GM18519 (cell line): ENCODE measurements around the gene AANAT.

Experiments used
- ATAC-seq: cut with Tn5 transposase; IDR thresholded peaks from one replicate; pipeline ENCODE4 v1.9.1; 2021; ENCODE audit warnings: mild to moderate bottlenecking, moderate library complexity; ENCODE audit not compliant: unreplicated experiment, low FRiP score

The AANAT gene

DNA sequence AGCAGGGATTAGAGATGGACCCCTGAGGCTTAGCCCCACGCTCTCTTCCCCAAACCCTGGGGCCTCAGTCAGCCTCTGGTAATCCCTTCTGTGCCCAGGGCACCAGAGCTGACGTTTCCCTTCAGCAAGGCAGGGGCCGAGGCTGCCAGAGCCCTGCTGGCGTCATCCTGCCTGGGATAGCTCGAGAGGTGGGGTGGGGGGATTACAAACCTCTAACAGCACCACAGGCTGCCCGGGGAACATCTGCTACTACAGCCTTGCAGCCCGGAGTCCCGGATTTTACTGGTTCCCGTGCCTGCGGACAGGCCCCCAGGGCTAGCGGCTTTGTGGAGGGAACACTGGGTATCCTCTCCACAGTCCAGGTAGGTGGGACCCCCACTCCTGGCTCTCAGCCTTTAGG, at the start of gene AANAT:
TSS of gene AANAT (plus strand) at position 238 of the 400 bp plus-strand sequence. CDS start 1,144 bp downstream, outside the sequence.
- no peak for ATAC-seq

DNA sequence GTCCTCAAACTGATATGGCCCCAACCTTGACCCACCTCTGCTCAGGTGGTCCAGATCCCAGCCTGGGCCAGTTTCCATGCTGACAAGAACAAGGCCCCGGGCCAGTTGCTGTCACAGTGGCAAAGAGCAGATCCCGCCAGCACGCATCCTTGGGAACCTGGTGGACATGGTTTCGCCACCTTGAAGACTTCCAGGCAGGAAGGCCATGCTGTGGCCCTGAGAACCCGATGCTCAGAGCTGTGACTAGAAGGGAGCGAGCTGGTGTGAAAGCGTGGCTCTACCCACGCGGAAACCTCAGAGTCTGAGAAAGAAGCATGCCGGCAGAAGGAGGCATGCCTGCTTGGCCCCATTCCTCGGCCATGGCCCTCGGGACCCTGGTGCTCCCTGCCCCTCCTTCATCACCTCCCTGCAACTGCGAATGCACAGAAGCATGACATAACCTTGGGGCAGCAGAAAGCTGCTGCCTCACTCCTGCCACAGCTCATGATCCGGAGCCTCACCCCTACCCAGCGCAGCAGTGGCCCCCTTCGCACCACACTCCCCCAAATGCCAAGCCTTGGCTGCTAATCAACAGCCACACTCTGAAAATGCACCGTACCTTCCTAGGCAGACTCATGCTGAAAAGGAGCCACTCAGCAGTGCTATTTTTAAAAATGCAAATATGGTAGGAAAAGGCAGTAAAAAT, 47.7 kb upstream of the AANAT start:
- ATAC-seq = no peak

- ATAC-seq = no peak
These were observed 46.9 kb upstream of the AANAT start for GRCh38 chr17:76420356-76421043.

GRCh38 chr17:76421044-76421407, 46.4 kb upstream of the AANAT start:
- ATAC-seq = no peak

GRCh38 chr17:76422406-76422805, 45.0 kb upstream of the AANAT start:
- ATAC-seq = no peak

- ATAC-seq = no peak
These were observed 44.5 kb upstream of the AANAT start for GRCh38 chr17:76422860-76423259.

DNA sequence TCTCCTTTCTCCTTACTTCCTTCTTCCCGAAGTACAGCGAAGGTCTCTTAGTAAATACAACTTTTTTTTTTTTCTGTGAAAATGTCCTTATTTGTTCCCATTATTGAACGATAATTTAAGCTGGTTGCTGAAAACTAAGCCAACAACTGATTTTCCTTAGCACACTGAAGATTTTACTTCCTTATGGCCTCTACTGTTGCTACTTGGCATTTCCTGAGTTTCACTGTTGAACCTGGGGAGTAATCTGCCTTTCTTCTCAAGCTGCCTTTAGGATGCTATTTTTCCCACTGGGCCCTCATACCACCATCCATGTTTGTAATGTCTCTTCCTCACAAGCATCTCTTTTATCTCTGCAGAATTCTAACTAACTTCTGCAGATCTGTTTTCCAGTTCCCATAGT, 40.5 kb upstream of the AANAT start:
- no peak for ATAC-seq

DNA sequence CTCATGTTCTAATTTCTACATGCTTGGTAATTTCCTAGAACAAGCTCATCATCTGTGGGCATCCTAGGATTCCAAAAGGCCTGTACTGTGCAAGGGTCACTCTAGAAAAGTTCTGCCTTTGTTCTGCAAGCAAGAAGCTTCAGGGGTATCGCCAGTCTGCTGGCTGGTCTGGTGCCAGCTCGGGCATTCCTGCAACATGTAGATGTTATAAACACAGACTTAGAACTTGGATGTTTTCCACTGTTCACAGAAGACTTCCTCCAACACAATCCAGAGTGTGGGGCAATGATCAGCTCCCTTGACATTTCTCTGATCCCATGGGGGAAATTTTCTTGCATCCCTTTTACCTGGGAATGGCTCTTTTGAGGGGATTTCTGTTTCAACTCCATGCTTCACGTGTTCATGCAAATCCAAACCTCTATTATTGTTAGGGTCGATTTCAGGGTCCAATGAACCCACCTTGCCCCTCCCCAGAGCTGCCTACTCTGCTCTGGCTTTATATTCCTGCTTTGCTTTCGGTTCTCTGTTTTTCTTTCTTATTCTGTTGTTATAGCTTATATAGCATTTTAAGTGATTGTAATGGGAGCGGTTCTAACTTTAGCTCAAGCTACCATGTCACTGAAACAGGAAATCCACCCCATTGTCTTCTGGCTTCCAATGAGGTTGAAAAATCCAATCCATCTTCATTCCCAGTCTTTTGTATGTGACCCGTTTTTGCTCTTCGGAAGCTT, 39.7 kb upstream of the AANAT start:
- no peak for ATAC-seq

GRCh38 chr17:76428511-76428910, 38.9 kb upstream of the AANAT start:
- no peak for ATAC-seq

GRCh38 chr17:76431509-76431908, 35.9 kb upstream of the AANAT start:
- no peak for ATAC-seq

DNA sequence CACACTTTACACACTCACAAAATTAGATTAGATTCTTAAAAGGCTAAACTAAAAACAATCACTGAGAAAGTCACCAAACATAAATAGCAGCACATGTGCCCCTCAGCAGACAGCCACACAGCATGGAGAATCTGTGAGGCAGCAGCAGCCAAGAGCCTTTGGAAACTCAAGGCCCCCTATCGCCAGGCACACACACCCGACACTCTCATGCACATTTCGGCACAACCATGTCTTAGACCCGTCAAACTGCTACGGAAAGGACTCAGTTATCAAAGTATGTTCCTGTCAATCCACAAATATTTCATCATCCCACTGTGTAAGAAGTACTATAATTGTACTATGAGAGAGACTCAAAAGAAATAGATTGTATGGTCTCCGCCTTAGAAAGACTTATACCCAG, 35.4 kb upstream of the AANAT start:
- ATAC-seq = no peak

GRCh38 chr17:76432712-76433336, 34.6 kb upstream of the AANAT start:
- ATAC-seq = no peak

- ATAC-seq = no peak
These were observed 33.7 kb upstream of the AANAT start for GRCh38 chr17:76433693-76434092.

DNA sequence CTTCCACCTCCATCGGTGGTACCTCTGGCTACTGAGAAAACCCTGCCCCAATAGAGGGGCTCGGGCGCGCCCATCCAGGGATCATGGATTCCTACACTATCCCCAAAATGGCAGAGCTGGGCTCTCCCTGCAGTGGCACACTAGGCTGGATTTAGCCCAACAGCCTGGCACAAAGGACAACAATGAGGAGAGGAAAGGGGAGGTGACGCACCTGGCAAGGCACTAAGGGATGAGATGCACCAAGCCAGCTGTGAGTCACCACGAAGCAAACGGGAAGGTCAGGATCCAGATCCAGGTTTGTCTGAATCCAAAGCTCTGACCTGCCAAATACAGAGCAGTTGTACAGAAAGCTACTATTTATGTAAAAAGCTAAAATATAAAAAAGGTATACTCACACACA, 32.5 kb upstream of the AANAT start:
- ATAC-seq = no peak

- no peak for ATAC-seq
These were observed 31.7 kb upstream of the AANAT start for GRCh38 chr17:76435751-76436150.

DNA sequence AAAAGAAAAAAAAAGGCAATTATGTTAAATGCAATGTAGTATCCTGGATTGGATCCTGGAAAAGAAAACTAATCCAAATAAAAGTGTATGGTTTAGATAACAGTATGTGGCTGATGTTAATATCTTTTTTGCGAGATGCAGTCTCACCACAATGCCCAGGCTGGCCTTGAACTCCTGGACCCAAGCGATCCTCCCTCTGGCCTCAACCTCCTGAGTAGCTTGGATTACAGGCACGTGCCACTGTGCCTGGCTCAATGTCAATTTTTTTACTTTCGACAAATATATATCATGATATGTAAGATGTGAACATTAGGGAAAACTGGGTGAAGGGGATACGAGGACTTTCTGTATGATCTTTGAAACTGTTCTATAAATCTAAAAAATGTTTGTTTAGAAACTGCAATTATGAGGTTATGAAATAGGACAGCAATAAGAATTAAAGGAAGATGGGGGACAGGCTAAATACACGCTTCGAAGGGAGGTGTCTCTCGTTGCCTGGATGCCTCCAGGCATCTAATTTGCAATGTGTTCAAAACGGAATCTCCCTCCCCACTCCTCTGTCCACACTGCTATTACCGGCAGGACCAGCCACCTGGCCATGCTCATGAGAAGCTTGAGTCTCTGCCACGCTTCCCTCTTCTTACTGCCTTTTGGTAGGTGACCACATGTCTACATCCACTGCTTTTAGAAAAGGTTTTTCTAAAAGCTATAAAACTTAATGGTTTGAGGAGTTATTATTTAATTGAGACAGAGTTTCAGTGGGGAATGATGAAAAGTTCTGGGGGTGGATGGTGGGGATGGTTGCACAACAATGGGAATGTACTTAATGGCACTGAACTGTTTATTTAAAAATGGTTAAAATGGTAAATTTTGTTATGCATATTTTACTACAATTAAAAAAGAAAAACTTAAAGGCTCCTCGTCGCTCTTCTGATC, 29.7 kb upstream of the AANAT start:
- ATAC-seq = no peak

DNA sequence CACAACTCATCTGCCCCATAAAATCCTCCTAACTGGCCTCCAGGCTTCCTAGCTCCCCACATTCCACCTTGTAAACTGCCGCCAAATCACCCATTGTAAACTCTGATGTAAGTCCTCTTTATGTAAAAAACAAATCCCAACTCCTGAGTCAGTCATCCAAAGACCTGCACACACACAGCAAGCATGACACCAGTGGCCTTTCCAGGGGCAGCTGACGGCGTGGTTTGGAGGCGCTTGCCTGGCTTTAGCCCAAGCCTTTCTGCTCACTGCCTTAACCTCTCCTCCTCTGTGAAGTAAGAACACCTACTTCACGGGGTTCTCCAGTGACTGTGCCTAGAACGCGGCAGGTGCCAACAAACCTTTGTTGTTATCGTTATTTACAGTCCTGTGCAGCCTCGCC, 28.5 kb upstream of the AANAT start:
- ATAC-seq = no peak

GRCh38 chr17:76439314-76439928, 28.0 kb upstream of the AANAT start:
- ATAC-seq = no peak

DNA sequence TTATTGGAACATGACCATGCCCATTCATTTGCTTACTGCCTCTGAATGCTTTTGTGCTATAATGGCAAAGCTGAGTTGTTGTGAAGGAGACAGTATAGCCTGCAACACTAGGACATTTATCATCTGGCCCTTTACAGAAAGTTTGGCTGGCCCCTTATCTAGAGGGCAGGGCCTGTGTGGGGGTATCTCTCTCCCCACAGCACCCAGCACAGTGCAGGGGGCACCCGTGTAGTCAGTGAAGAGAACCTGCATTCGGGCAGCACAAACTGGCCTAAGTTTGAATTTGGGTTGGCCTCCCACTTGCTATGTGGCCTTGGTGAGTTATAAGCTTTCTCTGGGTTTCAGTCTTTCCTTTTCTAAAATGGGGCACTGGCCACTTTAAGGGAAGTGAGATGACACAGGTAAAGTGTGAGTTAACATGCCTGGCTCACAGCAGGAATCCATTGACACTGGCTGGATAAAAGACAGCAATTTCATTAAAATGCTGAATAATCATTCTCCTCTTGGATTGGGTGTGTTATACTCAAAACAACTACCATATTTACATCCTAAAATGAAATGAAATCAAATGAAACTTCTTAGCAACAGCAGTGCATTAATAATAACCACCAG, 26.5 kb upstream of the AANAT start:
- no peak for ATAC-seq
